Measurements from ENCODE around the gene ABL1.
"Not testable (repeated sequence)": the region's sequence is repeated elsewhere in the genome, so short reads cannot be mapped to it uniquely, and the experiment has no call there.

- not testable (repeated sequence) for TF ChIP-seq CTCF (conservative IDR thresholded peaks at IDR 0.05); ZFX (IDR thresholded peaks at IDR 0.05)
Measured at GRCh38 chr9:130848514-130848913, 13.5 kb downstream of the ABL1 start.

Data from C4-2B (cell line).